ENCODE data around the gene CD99L2.

The CD99L2 gene

DNA sequence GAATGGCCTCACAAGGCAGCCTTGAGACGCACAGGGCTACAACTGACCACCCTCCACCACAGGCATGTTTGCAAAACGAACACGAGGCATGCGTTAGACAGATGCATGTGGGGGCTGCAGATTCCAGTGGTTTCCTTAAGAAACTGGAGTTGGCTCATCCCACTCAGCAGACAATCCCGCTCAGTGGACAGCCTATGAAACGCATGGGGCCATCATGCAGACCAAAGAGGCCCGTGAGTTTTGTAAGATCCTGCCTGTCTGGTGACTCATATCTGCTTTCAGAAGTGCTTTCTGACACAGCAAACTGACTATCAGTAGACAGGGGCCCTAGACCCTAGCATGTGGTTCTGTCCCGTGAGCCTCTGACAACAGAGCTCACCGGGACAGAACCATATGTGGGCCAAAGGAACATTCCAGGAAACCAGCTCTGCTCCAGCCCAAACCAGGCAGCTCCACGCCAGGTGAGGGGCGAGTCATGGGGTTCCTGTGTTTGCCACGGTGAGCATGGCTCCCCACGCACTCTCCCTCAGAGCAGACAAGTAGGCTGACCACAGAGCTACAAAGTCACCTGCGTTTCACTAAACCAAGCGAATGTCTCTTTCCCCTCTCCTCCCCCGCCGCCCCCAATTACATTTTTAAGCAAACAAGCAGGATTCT is 130.9 kb downstream of the CD99L2 start:
- DNase-seq (ENCODE audit: low spot score), result no peak
- Histone ChIP-seq H3K36me3 (ENCODE audit: low read depth) (no peaks in the 10 kb centered on the region), H3K4me3 (ENCODE audit: severe bottlenecking) (no peak overlapping the region), H3K9me3 (ENCODE audit: severe bottlenecking) (no peaks in the 10 kb centered on the region), H3K27me3 (ENCODE audit: insufficient read depth, poor library complexity, severe bottlenecking) (no peaks in the 10 kb centered on the region), H3K4me1 (ENCODE audit: insufficient read depth, poor library complexity, severe bottlenecking) (no peaks in the 10 kb centered on the region), H3K27ac (ENCODE audit: poor library complexity, severe bottlenecking) (no peak overlapping the region)
- ATAC-seq (ENCODE audit: low read depth), result peak; percentile 64
- TF ChIP-seq, protein P1, sequence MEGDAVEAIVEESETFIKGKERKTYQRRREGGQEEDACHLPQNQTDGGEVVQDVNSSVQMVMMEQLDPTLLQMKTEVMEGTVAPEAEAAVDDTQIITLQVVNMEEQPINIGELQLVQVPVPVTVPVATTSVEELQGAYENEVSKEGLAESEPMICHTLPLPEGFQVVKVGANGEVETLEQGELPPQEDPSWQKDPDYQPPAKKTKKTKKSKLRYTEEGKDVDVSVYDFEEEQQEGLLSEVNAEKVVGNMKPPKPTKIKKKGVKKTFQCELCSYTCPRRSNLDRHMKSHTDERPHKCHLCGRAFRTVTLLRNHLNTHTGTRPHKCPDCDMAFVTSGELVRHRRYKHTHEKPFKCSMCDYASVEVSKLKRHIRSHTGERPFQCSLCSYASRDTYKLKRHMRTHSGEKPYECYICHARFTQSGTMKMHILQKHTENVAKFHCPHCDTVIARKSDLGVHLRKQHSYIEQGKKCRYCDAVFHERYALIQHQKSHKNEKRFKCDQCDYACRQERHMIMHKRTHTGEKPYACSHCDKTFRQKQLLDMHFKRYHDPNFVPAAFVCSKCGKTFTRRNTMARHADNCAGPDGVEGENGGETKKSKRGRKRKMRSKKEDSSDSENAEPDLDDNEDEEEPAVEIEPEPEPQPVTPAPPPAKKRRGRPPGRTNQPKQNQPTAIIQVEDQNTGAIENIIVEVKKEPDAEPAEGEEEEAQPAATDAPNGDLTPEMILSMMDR (IDR thresholded peaks at IDR 0.05; ENCODE audit: poor library complexity, severe bottlenecking), result no peak

GRCh38 chrX:150767045-150767395 is 131.4 kb downstream of the CD99L2 start:
- H3K4me1 ChIP-seq (ENCODE audit: insufficient read depth, poor library complexity, severe bottlenecking), result no peaks in the 10 kb centered on the region
- TF ChIP-seq, protein P1 (IDR thresholded peaks at IDR 0.05; ENCODE audit: poor library complexity, severe bottlenecking), result no peak
- no peak overlapping the region for H3K4me3 ChIP-seq (ENCODE audit: severe bottlenecking)
- H3K9me3 ChIP-seq (ENCODE audit: severe bottlenecking), result no peaks in the 10 kb centered on the region
- no peak for ATAC-seq (ENCODE audit: low read depth)
- H3K27ac ChIP-seq (ENCODE audit: poor library complexity, severe bottlenecking), result no peak overlapping the region
- H3K36me3 ChIP-seq (ENCODE audit: low read depth), result no peaks in the 10 kb centered on the region
- no peaks in the 10 kb centered on the region for H3K27me3 ChIP-seq (ENCODE audit: insufficient read depth, poor library complexity, severe bottlenecking)
- DNase-seq (ENCODE audit: low spot score), result no peak

DNA sequence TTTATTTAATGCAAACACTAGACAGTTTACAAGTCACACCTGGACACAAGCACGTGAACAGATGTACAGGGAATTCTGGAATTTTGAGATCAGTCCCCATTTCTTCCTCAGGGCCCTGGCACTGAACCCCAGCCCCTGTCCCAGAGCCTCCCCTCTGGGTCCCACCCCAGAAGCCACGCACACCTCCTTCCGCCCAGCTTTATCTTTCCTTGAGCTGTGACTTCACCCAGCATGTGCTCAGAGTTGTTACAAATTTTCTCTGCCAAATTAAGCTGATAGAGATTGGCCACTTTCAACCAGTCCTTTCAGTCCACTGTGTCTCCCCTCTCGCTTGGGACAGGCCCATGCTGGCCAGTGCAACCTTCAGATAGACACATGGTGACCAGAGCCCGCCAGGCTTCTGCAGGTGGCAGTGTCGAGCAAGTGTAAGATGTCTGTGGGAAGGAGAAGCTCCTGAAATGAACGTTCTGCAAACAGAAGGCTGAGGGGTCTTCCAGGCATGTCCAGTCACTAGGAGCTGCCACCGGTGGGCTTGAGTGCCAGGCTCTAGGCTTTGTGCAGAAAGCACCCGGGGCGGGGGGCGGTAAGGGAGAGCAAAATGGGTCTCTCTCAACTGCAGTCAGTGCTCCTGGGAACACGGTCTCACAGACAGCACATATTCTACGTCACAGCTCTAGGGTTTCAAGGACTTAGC is 132.0 kb downstream of the CD99L2 start:
- Histone ChIP-seq H3K4me1 (ENCODE audit: insufficient read depth, poor library complexity, severe bottlenecking) (no peaks in the 10 kb centered on the region), H3K9me3 (ENCODE audit: severe bottlenecking) (no peaks in the 10 kb centered on the region), H3K36me3 (ENCODE audit: low read depth) (no peaks in the 10 kb centered on the region), H3K27ac (ENCODE audit: poor library complexity, severe bottlenecking) (no peak overlapping the region), H3K4me3 (ENCODE audit: severe bottlenecking) (no peak overlapping the region), H3K27me3 (ENCODE audit: insufficient read depth, poor library complexity, severe bottlenecking) (no peaks in the 10 kb centered on the region)
- DNase-seq (ENCODE audit: low spot score) (no peak), ATAC-seq (ENCODE audit: low read depth) (no peak)
- TF ChIP-seq, protein P1 (IDR thresholded peaks at IDR 0.05; ENCODE audit: poor library complexity, severe bottlenecking), result peak; percentile 22

DNA sequence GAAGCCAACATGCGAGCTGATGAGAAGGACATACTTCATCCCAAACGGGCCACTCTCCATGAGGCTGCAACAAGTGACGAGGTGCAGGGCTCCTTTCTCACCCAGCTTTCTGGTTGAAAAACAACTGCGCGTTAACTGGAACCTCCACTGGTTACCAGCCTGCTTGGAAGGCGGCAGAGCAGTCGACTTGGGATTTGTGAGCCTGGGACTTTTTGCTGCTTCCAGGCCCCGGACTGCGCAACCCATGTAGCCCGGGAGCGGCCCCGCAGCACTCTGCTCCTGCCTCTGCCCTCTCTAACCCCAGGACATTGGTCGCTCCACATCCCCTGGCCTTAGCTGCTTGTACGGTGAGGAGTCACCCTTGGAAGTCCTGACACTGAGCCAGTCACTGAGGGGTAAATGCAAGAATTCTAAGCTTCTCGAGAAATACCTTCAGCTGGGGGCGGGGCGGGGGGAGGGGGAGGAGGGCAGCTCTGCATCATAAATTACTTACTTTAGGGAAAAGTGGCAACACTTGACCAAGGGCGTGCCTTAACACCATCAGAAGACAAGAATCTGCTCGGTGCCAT is 132.6 kb downstream of the CD99L2 start:
- H3K36me3 ChIP-seq (ENCODE audit: low read depth), result no peaks in the 10 kb centered on the region
- no peaks in the 10 kb centered on the region for H3K27me3 ChIP-seq (ENCODE audit: insufficient read depth, poor library complexity, severe bottlenecking)
- DNase-seq (ENCODE audit: low spot score), result no peak
- ATAC-seq (ENCODE audit: low read depth), result no peak
- H3K27ac ChIP-seq (ENCODE audit: poor library complexity, severe bottlenecking), result no peak overlapping the region
- H3K4me3 ChIP-seq (ENCODE audit: severe bottlenecking), result no peak overlapping the region
- no peaks in the 10 kb centered on the region for H3K9me3 ChIP-seq (ENCODE audit: severe bottlenecking)
- TF ChIP-seq, protein P1 (IDR thresholded peaks at IDR 0.05; ENCODE audit: poor library complexity, severe bottlenecking), result no peak
- no peaks in the 10 kb centered on the region for H3K4me1 ChIP-seq (ENCODE audit: insufficient read depth, poor library complexity, severe bottlenecking)

DNA sequence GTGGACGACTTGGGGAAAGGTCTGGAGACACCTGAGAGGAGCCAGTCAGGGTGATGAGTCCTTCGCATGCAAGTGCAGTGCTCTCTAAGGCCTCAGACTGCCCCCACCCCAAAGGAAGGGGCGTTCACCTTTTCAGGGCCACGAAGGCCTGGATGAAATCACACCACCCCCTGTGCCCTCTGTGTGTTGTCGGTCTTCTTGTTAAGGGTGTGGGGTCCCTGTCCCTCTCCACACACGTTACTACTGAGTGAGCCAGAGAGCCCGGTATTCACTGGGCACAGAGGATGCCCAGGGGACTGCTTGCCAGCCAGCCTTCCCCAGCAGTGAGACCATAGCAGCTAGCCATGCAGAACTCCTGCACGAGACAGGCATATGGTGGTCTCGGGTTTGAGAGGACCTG is 133.2 kb downstream of the CD99L2 start:
- Histone ChIP-seq H3K36me3 (ENCODE audit: low read depth) (no peaks in the 10 kb centered on the region), H3K4me3 (ENCODE audit: severe bottlenecking) (no peak overlapping the region), H3K4me1 (ENCODE audit: insufficient read depth, poor library complexity, severe bottlenecking) (no peaks in the 10 kb centered on the region), H3K27me3 (ENCODE audit: insufficient read depth, poor library complexity, severe bottlenecking) (no peaks in the 10 kb centered on the region), H3K9me3 (ENCODE audit: severe bottlenecking) (no peaks in the 10 kb centered on the region), H3K27ac (ENCODE audit: poor library complexity, severe bottlenecking) (no peak overlapping the region)
- no peak for DNase-seq (ENCODE audit: low spot score)
- ATAC-seq (ENCODE audit: low read depth), result no peak
- TF ChIP-seq, protein P1 (IDR thresholded peaks at IDR 0.05; ENCODE audit: poor library complexity, severe bottlenecking), result no peak
